ENCODE results near the gene IGSF8.

GRCh38 chr1:160078512-160079195 is 19.8 kb downstream of the IGSF8 start:
- TF ChIP-seq REST (IDR thresholded peaks at IDR 0.05; ENCODE audit: borderline replicate concordance) = no peak
- TF ChIP-seq CTCF (IDR thresholded peaks at IDR 0.05; ENCODE audit: poor library complexity, severe bottlenecking) = peak; percentile 34
